GM13977 (cell line): ENCODE results near the gene CCDC172.

Experiments
- DNase-seq: peaks from one replicate; pipeline ENCODE4 v3.0.0; 2012; ENCODE audit warnings: low spot score
- in situ Hi-C: fragments of 300-500 bp; cut with MboI; formaldehyde crosslinking; loops from one replicate; pipeline ENCODE4 v1.12.0; 2022; ENCODE audit warnings: low sequenced_read_pairs, low pct_unique_long_range_greater_than_20kb, mixed read lengths, inconsistent platforms; ENCODE audit not compliant: unreplicated experiment
- TF ChIP-seq, protein P1 (sequence below): IDR thresholded peaks from 2 replicates; pipeline ENCODE4 v1.5.1; 2012; ENCODE audit warnings: mild to moderate bottlenecking, control low read depth; ENCODE audit not compliant: insufficient read depth; ENCODE audit errors: extremely low read depth, missing control alignments

The CCDC172 gene, protein sequence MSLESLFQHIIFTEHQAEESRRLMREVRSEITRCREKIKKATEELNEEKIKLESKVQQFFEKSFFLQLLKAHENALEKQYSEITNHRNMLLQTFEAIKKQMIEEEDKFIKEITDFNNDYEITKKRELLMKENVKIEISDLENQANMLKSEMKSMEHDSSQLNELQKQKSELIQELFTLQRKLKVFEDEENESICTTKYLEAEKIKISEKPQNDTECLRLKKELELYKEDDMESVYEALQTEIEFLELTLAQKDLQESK

DNA sequence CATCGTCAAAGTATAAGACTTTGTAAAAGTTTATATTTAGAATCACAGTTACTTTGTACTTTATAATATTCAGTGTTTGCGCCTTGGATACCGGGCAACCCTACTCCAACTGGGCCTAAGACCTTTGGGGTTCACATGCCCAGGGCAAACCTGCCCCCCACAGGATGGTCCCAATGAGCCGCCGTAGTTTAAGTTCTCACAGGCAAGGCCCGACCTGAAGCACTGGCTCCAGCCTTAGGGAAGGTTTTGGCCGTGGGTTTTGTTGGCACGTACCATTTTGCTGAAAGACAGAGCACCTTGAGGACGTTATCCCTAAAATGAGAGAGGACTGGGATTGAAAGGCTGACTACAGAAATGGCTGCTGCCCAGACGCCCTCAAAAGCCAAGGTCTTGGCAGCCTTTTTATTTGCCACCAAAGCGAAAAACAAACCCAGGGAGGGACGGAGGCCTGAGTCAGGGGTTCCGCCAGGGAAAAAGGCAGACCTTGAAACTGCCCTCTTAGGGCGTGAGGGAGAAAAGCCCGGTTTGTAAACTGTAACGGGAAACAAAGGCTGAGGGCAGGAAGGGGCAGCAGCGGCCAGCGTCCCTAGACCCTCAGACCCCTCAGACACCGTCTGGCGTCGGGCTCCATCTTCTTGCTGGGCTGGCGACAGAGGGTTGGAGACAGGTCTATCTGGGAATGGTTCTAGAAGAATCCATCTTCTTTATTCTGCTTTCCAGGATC lies at the start of gene CCDC172:
CCDC172 (plus strand) TSS at position 222 of the 724 bp plus-strand sequence. CDS start 564 bp downstream, outside the sequence.
- DNase-seq, result no peak
- in situ Hi-C loops, result no loop called here

DNA sequence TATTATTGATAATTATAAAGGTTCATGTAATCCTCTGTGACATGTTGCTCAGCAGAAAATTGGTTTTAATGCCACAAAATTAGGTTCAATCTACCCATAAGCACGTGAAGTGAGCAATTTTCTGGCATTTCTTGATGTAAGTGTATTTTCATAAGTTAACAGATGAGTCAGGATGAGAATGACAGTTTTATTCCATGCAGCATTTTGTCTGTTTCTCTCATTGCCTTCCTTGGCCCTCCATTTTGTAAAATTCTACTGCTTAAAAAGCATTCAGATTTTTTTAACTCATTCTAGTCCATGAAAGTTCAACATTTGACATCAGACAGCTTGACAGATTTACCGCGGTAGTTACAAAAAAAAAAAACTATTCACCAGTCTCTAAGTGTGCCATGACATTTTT lies 47.3 kb upstream of the CCDC172 start:
- TF ChIP-seq, protein P1, sequence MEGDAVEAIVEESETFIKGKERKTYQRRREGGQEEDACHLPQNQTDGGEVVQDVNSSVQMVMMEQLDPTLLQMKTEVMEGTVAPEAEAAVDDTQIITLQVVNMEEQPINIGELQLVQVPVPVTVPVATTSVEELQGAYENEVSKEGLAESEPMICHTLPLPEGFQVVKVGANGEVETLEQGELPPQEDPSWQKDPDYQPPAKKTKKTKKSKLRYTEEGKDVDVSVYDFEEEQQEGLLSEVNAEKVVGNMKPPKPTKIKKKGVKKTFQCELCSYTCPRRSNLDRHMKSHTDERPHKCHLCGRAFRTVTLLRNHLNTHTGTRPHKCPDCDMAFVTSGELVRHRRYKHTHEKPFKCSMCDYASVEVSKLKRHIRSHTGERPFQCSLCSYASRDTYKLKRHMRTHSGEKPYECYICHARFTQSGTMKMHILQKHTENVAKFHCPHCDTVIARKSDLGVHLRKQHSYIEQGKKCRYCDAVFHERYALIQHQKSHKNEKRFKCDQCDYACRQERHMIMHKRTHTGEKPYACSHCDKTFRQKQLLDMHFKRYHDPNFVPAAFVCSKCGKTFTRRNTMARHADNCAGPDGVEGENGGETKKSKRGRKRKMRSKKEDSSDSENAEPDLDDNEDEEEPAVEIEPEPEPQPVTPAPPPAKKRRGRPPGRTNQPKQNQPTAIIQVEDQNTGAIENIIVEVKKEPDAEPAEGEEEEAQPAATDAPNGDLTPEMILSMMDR, result no peak
- in situ Hi-C loops, result no loop called here
- no peak for DNase-seq

More for the DNA sequence above, at the start of gene CCDC172:
- TF ChIP-seq, protein P1, result no peak

DNA sequence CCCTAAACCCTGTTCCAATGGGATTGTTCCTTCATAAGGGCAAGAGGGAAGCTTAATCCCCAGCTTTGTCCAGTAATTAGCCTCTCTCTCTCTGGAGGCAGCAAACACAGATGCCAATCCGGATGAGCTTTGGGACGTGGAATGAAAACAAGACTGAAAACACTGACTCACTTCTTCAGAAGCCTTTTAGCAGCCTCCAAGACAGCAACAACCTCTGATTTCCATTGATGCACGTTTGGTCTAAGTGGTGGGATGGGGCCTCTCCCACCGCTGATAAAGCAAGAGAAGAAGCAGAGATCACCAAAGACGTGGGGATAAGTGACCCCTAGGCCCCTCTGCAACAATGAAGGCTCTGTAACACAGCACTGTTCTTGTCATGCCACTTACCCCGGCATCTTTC lies 45.4 kb upstream of the CCDC172 start:
- in situ Hi-C loops, result no loop called here
- TF ChIP-seq, protein P1, result no peak

DNA sequence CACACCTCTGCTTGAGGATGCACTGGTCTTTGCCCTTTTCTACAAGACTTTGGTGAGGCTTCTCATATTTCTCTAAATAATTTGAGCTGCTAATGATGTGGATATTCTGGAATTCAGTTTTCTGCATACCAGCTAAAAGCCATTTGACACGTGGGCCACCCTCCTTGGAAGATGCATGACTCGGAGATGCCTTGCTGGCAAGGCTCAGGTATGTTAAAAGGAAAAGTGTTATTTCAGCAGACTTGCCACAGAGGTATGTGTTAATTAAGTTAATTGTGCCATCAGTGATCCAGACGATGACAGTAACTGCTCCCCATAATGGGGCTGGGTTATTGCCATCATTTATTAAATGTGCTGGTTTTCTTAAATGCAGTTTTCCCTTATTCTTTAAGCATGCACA lies 42.5 kb upstream of the CCDC172 start:
- TF ChIP-seq, protein P1, result no peak
- in situ Hi-C loops, result no loop called here

More for the DNA sequence above, 45.4 kb upstream of the CCDC172 start:
- no peak for DNase-seq

DNA sequence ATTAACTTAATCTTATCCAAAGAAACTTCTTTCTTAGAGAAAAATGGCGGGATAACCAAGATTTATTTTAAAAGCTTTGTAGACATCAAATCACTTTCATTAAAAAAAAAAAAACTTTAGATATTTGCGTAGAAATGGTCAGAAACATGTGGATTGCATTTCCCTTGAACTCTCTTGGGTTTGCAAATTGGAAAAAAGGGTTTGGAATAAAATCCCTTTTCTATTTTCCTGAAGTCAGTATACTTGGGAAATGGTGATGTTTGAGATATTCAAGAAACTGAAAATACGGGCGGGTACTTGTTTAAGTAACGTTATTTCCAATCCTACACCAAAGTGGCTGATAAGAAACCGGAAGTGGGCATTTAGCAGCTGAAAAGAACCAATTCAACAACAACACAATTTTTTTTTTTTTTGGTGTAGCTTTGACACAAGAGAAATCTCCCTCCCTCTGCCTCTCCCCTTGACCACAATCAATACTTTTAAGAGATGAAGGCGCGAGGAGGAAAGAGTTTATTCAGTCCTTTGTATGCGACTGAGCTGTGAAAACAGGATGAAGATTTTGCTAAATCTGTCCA lies 37.5 kb upstream of the CCDC172 start:
- TF ChIP-seq, protein P1, result no peak
- no peak for DNase-seq
- in situ Hi-C loops, result no loop called here

More for the DNA sequence above, 42.5 kb upstream of the CCDC172 start:
- no peak for DNase-seq

DNA sequence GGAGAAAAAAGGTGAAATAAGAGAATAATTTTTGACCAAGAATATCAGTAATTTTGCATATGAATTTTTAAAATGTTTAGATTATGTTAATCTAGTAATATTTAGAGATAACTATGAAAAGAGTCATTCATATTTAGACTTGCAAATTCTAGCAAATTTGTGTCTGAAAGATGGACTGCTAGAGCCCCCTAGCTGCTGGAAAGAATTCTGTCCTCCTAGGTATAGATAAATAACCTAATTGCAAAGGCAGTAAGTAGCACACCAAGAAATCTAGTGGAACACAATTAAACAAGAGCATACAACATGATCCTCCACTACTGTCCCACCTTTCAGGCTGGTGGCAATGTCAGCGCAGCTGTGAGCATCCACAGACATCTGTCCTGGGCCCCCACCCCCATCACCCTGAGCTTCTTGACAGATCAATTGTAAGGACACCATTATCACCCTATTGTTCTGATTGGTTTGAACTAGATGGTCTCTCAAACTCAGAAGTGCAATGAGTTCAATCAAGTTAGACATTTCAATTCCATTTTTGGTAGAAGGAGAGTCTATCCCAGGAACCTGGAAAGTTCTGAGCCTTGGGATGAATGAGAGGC lies 36.2 kb upstream of the CCDC172 start:
- in situ Hi-C loops, result no loop called here

More for the DNA sequence above, 36.2 kb upstream of the CCDC172 start:
- DNase-seq, result peak; percentile 32
- TF ChIP-seq, protein P1, result peak; percentile 58
